ENCODE results near the gene RGS16. TPM values are rescaled to one million over a fixed set of nuclear protein-coding genes. Genes with fewer than 3 reads are reported as not detected.

Gene RGS16
- polyA plus RNA-seq, 1 of the 3 experiments (the other 2 are of a cell fraction), result 0.79 TPM

DNA sequence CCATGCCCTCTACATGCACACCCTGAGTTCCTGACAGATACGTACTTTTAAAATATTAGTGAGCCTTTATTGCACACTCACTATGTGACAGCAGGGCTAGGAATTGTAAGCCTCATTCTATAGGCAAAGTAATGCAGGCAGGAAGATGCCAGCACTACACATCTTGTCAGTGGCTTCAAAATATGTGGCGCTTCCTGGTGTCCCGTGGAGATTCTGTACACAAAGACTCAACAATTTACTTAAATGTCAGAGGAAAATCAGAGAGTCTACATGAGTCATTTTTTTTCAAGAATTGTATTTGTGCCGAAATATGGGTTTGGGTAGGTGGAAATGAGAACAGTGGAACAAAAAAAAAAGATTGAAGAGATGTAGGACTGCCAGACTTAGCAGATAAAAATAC, 42.7 kb downstream of the RGS16 start:
- Histone ChIP-seq H3K79me2 (ENCODE audit: insufficient read depth) (no peaks in the 10 kb centered on the region), H3K4me2 (no peak overlapping the region), H3K9me2 (no peaks in the 10 kb centered on the region), H3K36me3 (replicated peaks in 1 of 2; ENCODE audit: control insufficient read depth in 1 of 2, insufficient read depth in 2 of 2, low read length in 1 of 2) (no peaks in the 10 kb centered on the region), H3K9ac (no peak overlapping the region), H3F3A (replicated peaks; ENCODE audit: insufficient read depth) (no peaks in the 10 kb centered on the region), H3K4me1 (ENCODE audit: control insufficient read depth in 1 of 2, insufficient read depth in 2 of 2, low read depth in 1 of 2, low read length in 1 of 2) (no peaks in the 10 kb centered on the region), H2AFZ (ENCODE audit: low read depth) (no peak overlapping the region), H3K9me3 (no peaks in the 10 kb centered on the region), H3K27me3 (ENCODE audit: insufficient read depth) (no peaks in the 10 kb centered on the region), H3K4me3 (ENCODE audit: low read depth in 2 of 2, low read length in 1 of 2) (no peak overlapping the region), H3K27ac (ENCODE audit: low read depth in 2 of 2, low read length in 1 of 2) (no peak overlapping the region), H4K20me1 (ENCODE audit: insufficient read depth) (no peaks in the 10 kb centered on the region)
- TF ChIP-seq EZH2phosphoT487 (IDR thresholded peaks at IDR 0.05; ENCODE audit: borderline replicate concordance, low read depth), result no peak
- TF ChIP-seq FOXJ3 (CRISPR knock-in tag; IDR thresholded peaks at IDR 0.05), result no peak
- TF ChIP-seq USF2 (IDR thresholded peaks at IDR 0.05; ENCODE audit: borderline replicate concordance, low read depth, low read length), result no peak
- TF ChIP-seq CTCF (IDR thresholded peaks at IDR 0.05), result no peak
- no peak for TF ChIP-seq NRF1 (IDR thresholded peaks at IDR 0.05; ENCODE audit: low read depth, low read length)
- TF ChIP-seq RAD21 (IDR thresholded peaks at IDR 0.05; ENCODE audit: low read length), result no peak
- TF ChIP-seq GABPA (IDR thresholded peaks at IDR 0.05; ENCODE audit: low read depth), result no peak
- TF ChIP-seq ELF1 (IDR thresholded peaks at IDR 0.05), result no peak
- TF ChIP-seq, protein P1, sequence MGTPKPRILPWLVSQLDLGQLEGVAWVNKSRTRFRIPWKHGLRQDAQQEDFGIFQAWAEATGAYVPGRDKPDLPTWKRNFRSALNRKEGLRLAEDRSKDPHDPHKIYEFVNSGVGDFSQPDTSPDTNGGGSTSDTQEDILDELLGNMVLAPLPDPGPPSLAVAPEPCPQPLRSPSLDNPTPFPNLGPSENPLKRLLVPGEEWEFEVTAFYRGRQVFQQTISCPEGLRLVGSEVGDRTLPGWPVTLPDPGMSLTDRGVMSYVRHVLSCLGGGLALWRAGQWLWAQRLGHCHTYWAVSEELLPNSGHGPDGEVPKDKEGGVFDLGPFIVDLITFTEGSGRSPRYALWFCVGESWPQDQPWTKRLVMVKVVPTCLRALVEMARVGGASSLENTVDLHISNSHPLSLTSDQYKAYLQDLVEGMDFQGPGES (IDR thresholded peaks at IDR 0.05; ENCODE audit: low read depth, low read length), result no peak
- no peak for TF ChIP-seq MEF2A (IDR thresholded peaks at IDR 0.05; ENCODE audit: borderline replicate concordance, low read depth)
- CTCF ChIA-PET, result no interaction called here
- 46% methylated on average over 4 of the region's 4 CpGs for WGBS (ENCODE audit: low lambda C conversion rate)
- POLR2A ChIA-PET, result no interaction called here
- DNase-seq, result no peak

GRCh38 chr1:182560392-182560984, 43.7 kb downstream of the RGS16 start:
- no peaks in the 10 kb centered on the region for H3K27me3 ChIP-seq (ENCODE audit: insufficient read depth)
- H3K4me2 ChIP-seq, result no peak overlapping the region
- no peak overlapping the region for H3K27ac ChIP-seq (ENCODE audit: low read depth in 2 of 2, low read length in 1 of 2)
- no peaks in the 10 kb centered on the region for H3F3A ChIP-seq (replicated peaks; ENCODE audit: insufficient read depth)
- H3K4me3 ChIP-seq (ENCODE audit: low read depth in 2 of 2, low read length in 1 of 2), result no peak overlapping the region
- no peak overlapping the region for H2AFZ ChIP-seq (ENCODE audit: low read depth)
- whole genome bisulfite sequencing (ENCODE audit: low lambda C conversion rate), result 30% methylated on average over 7 of the region's 7 CpGs
- no peaks in the 10 kb centered on the region for H4K20me1 ChIP-seq (ENCODE audit: insufficient read depth)
- no peak for TF ChIP-seq EZH2phosphoT487 (IDR thresholded peaks at IDR 0.05; ENCODE audit: borderline replicate concordance, low read depth)
- POLR2A ChIA-PET, result no interaction called here
- no peak for DNase-seq
- H3K9me3 ChIP-seq, result no peaks in the 10 kb centered on the region
- H3K9ac ChIP-seq, result no peak overlapping the region
- no peaks in the 10 kb centered on the region for H3K79me2 ChIP-seq (ENCODE audit: insufficient read depth)
- CTCF ChIA-PET, result no interaction called here
- no peaks in the 10 kb centered on the region for H3K36me3 ChIP-seq (replicated peaks in 1 of 2; ENCODE audit: control insufficient read depth in 1 of 2, insufficient read depth in 2 of 2, low read length in 1 of 2)
- no peaks in the 10 kb centered on the region for H3K9me2 ChIP-seq
- no peaks in the 10 kb centered on the region for H3K4me1 ChIP-seq (ENCODE audit: control insufficient read depth in 1 of 2, insufficient read depth in 2 of 2, low read depth in 1 of 2, low read length in 1 of 2)
